ENCODE results near the gene TNFAIP1.

The TNFAIP1 gene

DNA sequence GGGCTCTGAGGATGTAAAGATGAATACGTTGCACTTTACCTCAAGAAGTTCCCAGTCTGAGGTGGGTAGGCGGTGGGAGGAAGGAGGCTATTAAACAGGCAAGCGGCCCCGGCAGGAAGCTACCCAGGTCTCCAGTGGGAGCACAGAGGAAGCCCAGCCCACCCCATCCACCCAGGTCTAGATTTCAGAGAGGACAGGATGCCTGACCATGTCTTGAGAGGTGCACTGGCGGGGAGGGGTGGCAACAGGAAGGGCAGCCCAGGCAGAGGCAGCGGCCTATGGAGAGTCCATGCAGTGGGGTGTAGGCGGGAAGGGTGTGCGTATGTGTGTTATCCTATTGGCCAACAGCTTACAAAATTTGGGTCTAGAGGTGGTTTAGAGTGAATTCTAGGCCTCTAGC lies 49.8 kb downstream of the TNFAIP1 start:
- TF ChIP-seq, protein P1, sequence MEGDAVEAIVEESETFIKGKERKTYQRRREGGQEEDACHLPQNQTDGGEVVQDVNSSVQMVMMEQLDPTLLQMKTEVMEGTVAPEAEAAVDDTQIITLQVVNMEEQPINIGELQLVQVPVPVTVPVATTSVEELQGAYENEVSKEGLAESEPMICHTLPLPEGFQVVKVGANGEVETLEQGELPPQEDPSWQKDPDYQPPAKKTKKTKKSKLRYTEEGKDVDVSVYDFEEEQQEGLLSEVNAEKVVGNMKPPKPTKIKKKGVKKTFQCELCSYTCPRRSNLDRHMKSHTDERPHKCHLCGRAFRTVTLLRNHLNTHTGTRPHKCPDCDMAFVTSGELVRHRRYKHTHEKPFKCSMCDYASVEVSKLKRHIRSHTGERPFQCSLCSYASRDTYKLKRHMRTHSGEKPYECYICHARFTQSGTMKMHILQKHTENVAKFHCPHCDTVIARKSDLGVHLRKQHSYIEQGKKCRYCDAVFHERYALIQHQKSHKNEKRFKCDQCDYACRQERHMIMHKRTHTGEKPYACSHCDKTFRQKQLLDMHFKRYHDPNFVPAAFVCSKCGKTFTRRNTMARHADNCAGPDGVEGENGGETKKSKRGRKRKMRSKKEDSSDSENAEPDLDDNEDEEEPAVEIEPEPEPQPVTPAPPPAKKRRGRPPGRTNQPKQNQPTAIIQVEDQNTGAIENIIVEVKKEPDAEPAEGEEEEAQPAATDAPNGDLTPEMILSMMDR (conservative IDR thresholded peaks at IDR 0.05; ENCODE audit: low read length), result no peak
- no peak overlapping the region for H3K4me3 ChIP-seq (ENCODE audit: low read length)
- DNase-seq (ENCODE audit: low read depth), result no peak

DNA sequence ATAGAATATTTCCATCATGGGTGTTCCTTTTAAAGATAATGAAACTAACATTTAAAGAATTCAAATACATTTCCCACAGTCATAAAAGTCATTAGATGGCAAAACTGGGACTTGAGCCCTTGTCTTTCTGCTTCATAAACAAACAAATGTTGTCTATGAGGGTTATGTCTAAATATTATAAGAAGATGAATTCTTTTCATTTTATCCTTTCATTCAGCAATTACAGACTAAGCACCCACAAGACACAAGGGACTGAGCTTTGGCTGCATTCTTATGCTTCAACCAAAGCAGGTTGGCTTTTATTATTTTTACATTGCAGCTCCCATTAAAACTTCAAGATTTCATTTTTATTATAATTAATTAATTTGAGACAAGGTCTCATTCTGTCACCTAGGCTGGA lies 50.8 kb downstream of the TNFAIP1 start:
- H3K4me3 ChIP-seq (ENCODE audit: low read length), result no peak overlapping the region
- no peak for DNase-seq (ENCODE audit: low read depth)

DNA sequence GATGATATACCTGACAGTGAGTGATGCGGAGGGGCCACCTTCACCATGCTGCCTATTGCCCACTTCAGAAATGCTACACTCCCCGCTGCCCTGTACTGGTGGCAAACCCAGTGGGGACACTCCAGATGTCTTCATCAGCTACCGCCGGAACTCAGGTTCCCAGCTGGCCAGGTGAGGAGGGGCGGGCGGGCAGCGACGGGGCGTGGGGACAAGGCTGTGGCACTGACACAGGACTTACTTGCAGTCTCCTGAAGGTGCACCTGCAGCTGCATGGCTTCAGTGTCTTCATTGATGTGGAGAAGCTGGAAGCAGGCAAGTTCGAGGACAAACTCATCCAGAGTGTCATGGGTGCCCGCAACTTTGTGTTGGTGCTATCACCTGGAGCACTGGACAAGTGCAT lies 52.5 kb downstream of the TNFAIP1 start:
- DNase-seq (ENCODE audit: low read depth), result no peak
- TF ChIP-seq, protein P1 (conservative IDR thresholded peaks at IDR 0.05; ENCODE audit: low read length), result no peak
- H3K4me3 ChIP-seq (ENCODE audit: low read length), result no peak overlapping the region

More for the DNA sequence above, 50.8 kb downstream of the TNFAIP1 start:
- TF ChIP-seq, protein P1 (conservative IDR thresholded peaks at IDR 0.05; ENCODE audit: low read length), result no peak

DNA sequence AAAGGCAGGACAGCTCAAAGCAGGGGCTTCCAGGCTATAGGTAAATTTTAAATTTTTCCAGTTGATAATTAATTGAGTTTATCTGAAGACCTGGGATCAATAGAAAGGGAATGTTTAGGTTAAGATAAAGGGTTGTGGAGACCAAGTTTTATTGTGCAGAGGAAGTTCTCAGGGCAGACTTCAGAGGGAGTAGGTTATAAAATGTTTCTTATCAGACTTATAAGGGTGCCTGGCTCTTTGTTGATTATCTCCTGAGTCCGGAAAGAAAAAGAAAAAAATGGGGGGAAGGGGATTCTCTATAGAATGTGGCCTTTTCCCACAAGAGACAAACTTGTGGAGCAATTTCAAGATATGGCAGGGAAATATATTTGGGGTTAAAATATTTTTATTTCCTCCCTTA lies 54.6 kb downstream of the TNFAIP1 start:
- no peak overlapping the region for H3K4me3 ChIP-seq (ENCODE audit: low read length)
- TF ChIP-seq, protein P1 (conservative IDR thresholded peaks at IDR 0.05; ENCODE audit: low read length), result no peak
- DNase-seq (ENCODE audit: low read depth), result no peak

DNA sequence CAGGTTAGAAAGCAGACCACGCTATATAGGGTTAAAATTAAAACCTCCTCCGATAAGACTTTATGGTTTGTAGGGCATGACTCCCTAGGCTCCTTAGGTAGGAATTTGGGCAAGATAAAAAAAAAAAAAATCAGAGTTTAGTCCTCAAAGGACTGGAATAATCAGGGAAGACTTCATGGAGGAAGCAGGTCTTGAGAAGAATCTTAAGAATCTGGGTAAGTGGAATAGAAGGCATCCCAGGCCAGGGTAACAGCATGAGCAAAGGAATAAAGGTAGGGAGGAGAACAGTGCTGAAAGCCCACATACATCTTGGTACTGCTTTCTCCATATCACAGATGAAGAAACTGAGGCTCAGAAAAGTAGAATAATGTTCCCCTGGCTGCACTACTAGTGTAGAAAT lies 55.0 kb downstream of the TNFAIP1 start:
- DNase-seq (ENCODE audit: low read depth), result no peak
- TF ChIP-seq, protein P1 (conservative IDR thresholded peaks at IDR 0.05; ENCODE audit: low read length), result no peak
- H3K4me3 ChIP-seq (ENCODE audit: low read length), result no peak overlapping the region

DNA sequence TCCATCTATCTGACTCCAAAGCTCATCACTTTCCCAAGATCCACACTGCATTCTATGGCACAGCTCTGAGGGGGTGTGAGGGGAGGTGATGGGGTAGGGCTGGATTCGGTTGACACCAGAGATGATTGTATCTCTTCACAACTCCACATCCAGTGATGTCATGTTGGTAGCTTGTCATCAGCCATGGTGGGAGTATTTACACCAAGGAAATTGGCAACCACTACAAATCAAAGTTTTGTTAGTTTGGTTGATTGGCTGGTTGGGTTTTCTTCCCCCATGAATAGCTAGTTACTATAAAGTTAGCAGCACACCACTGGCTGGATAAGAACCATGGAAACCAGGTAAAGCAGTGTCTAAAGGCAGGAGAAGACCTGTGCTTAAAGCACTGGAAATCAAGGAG lies 55.4 kb downstream of the TNFAIP1 start:
- TF ChIP-seq, protein P1 (conservative IDR thresholded peaks at IDR 0.05; ENCODE audit: low read length), result no peak
- DNase-seq (ENCODE audit: low read depth), result no peak
- no peak overlapping the region for H3K4me3 ChIP-seq (ENCODE audit: low read length)

DNA sequence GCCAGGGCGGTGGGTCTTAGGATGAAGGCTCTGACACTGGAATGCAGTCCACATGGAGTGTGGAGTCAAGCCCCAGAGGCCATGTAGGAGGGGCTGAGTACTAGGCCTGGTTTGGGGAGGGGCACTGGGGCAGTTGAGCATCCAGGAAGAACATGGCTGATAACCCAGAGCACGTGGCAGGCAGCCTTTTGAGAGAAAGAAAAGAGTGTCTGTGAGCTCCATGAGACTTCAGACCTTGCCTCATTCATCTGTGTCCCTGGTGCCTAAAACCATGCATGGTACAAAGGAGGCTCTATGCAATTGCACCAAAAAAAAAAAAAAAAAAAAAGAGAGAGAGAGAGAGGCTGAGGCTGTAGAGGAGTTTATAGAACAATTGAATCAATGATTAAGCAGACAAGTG lies 55.8 kb downstream of the TNFAIP1 start:
- DNase-seq (ENCODE audit: low read depth), result no peak
- no peak overlapping the region for H3K4me3 ChIP-seq (ENCODE audit: low read length)
- TF ChIP-seq, protein P1 (conservative IDR thresholded peaks at IDR 0.05; ENCODE audit: low read length), result no peak

Measured in AG10803 (cell line).